GM19463 (cell line): ENCODE measurements around the gene ELOVL7.
A peak's percentile ranks its signal among the peaks of the same experiment; 100 is the strongest.
"Not testable (repeated sequence)": the region's sequence is repeated elsewhere in the genome, so short reads cannot be mapped to it uniquely, and the experiment has no call there.

Source experiments
- ATAC-seq: cut with Tn5 transposase; IDR thresholded peaks from one replicate; pipeline ENCODE4 v1.9.1; 2021; ENCODE audit warnings: mild to moderate bottlenecking, moderate library complexity; ENCODE audit not compliant: unreplicated experiment

Gene ELOVL7

GRCh38 chr5:60843936-60844905 lies at the start of gene ELOVL7:
Gene ELOVL7 (minus strand): TSS chr5:60844269. CDS start chr5:60787397, 56,872 bp downstream.
- ATAC-seq, result peak; percentile 94

- no peak for ATAC-seq
Measured at GRCh38 chr5:60893521-60893920, 49.5 kb upstream of the ELOVL7 start.

- ATAC-seq, result no peak
Measured at GRCh38 chr5:60891667-60892066, 47.6 kb upstream of the ELOVL7 start.

- peak; percentile 83 for ATAC-seq
Measured at GRCh38 chr5:60888359-60889061, 44.4 kb upstream of the ELOVL7 start.

GRCh38 chr5:60887746-60888145 lies 43.7 kb upstream of the ELOVL7 start:
- no peak for ATAC-seq

GRCh38 chr5:60887096-60887495 lies 43.0 kb upstream of the ELOVL7 start:
- ATAC-seq, result no peak

- no peak for ATAC-seq
Measured at GRCh38 chr5:60886158-60886557, 42.1 kb upstream of the ELOVL7 start.

- no peak for ATAC-seq
Measured at GRCh38 chr5:60883229-60883628, 39.2 kb upstream of the ELOVL7 start.

GRCh38 chr5:60872892-60873291 lies 28.8 kb upstream of the ELOVL7 start:
- ATAC-seq, result no peak

GRCh38 chr5:60870857-60871256 lies 26.8 kb upstream of the ELOVL7 start:
- ATAC-seq, result no peak

GRCh38 chr5:60860572-60860971 lies 16.5 kb upstream of the ELOVL7 start:
- ATAC-seq, result not testable (repeated sequence)

GRCh38 chr5:60856066-60856465 lies 12.0 kb upstream of the ELOVL7 start:
- ATAC-seq, result no peak

GRCh38 chr5:60852940-60853339 lies 8.9 kb upstream of the ELOVL7 start:
- no peak for ATAC-seq

- ATAC-seq, result no peak
Measured at GRCh38 chr5:60852317-60852716, 8.2 kb upstream of the ELOVL7 start.

- no peak for ATAC-seq
Measured at GRCh38 chr5:60851626-60852025, 7.6 kb upstream of the ELOVL7 start.

- no peak for ATAC-seq
Measured at GRCh38 chr5:60846298-60846697, 2.2 kb upstream of the ELOVL7 start.

GRCh38 chr5:60843386-60843935 lies 608 bp downstream of the ELOVL7 start:
- peak; percentile 27 for ATAC-seq

- no peak for ATAC-seq
Measured at GRCh38 chr5:60842871-60843385, 1.1 kb downstream of the ELOVL7 start.

GRCh38 chr5:60841361-60841760 lies 2.7 kb downstream of the ELOVL7 start:
- no peak for ATAC-seq

GRCh38 chr5:60836131-60836530 lies 7.9 kb downstream of the ELOVL7 start:
- no peak for ATAC-seq

- ATAC-seq, result no peak
Measured at GRCh38 chr5:60835554-60835953, 8.5 kb downstream of the ELOVL7 start.
